Stimulated activated naive CD4-positive, alpha-beta T cell (primary cell): Measurements from ENCODE around the gene BRPF3.
"Not testable (repeated sequence)": the region's sequence is repeated elsewhere in the genome, so short reads cannot be mapped to it uniquely, and the experiment has no call there.

ENCODE experiments used
- DNase-seq, 6 experiments: peaks; one replicate each; lab custom pipeline; 2025; lab: John Stamatoyannopoulos, UW

Gene BRPF3

GRCh38 chr6:36200154-36200891 is 3.8 kb downstream of the BRPF3 start:
- DNase-seq = no peak

GRCh38 chr6:36200998-36201596 is 4.6 kb downstream of the BRPF3 start:
- no peak for DNase-seq

- DNase-seq = peak in 1 of 6 experiments; percentile 8
Measured at GRCh38 chr6:36201612-36202011, 5.1 kb downstream of the BRPF3 start.

GRCh38 chr6:36202101-36202500 is 5.6 kb downstream of the BRPF3 start:
- no peak for DNase-seq

GRCh38 chr6:36204068-36204753 is 7.7 kb downstream of the BRPF3 start:
- peak in 4 of 6 experiments; percentile 21 to 72 (median 66) for DNase-seq

GRCh38 chr6:36207155-36207554 is 10.6 kb downstream of the BRPF3 start:
- no peak for DNase-seq

- no peak for DNase-seq
Measured at GRCh38 chr6:36209606-36210005, 13.1 kb downstream of the BRPF3 start.

GRCh38 chr6:36210182-36210581 is 13.6 kb downstream of the BRPF3 start:
- no peak for DNase-seq

GRCh38 chr6:36210886-36211595 is 14.5 kb downstream of the BRPF3 start:
- DNase-seq = no peak

GRCh38 chr6:36216559-36216958 is 20.0 kb downstream of the BRPF3 start:
- DNase-seq = no peak

- no peak for DNase-seq
Measured at GRCh38 chr6:36217188-36217587, 20.6 kb downstream of the BRPF3 start.

- DNase-seq = no peak
Measured at GRCh38 chr6:36217946-36218345, 21.4 kb downstream of the BRPF3 start.

- DNase-seq = not testable (repeated sequence)
Measured at GRCh38 chr6:36218516-36218915, 22.0 kb downstream of the BRPF3 start.

- DNase-seq = no peak
Measured at GRCh38 chr6:36219081-36219480, 22.5 kb downstream of the BRPF3 start.

- no peak for DNase-seq
Measured at GRCh38 chr6:36220226-36220625, 23.7 kb downstream of the BRPF3 start.

GRCh38 chr6:36221674-36222073 is 25.1 kb downstream of the BRPF3 start:
- DNase-seq = no peak

GRCh38 chr6:36222924-36223323 is 26.4 kb downstream of the BRPF3 start:
- no peak for DNase-seq

GRCh38 chr6:36223706-36224105 is 27.2 kb downstream of the BRPF3 start:
- no peak for DNase-seq

GRCh38 chr6:36224918-36225461 is 28.4 kb downstream of the BRPF3 start:
- no peak for DNase-seq

GRCh38 chr6:36226438-36227047 is 30.0 kb downstream of the BRPF3 start:
- no peak for DNase-seq

GRCh38 chr6:36227379-36228228 is 31.1 kb downstream of the BRPF3 start:
- DNase-seq = no peak
